NOMO-1 treated with DMSO at 0.1 percent for 48 hours (cell line): ENCODE data around the gene RHEBL1.
"Not testable (repeated sequence)": the region's sequence is repeated elsewhere in the genome, so short reads cannot be mapped to it uniquely, and the experiment has no call there.

Experiments
- DNase-seq: peaks from one replicate; lab custom pipeline; 2025; ENCODE audit not compliant: unreplicated experiment; lab: John Stamatoyannopoulos, UW

RHEBL1 gene

DNA sequence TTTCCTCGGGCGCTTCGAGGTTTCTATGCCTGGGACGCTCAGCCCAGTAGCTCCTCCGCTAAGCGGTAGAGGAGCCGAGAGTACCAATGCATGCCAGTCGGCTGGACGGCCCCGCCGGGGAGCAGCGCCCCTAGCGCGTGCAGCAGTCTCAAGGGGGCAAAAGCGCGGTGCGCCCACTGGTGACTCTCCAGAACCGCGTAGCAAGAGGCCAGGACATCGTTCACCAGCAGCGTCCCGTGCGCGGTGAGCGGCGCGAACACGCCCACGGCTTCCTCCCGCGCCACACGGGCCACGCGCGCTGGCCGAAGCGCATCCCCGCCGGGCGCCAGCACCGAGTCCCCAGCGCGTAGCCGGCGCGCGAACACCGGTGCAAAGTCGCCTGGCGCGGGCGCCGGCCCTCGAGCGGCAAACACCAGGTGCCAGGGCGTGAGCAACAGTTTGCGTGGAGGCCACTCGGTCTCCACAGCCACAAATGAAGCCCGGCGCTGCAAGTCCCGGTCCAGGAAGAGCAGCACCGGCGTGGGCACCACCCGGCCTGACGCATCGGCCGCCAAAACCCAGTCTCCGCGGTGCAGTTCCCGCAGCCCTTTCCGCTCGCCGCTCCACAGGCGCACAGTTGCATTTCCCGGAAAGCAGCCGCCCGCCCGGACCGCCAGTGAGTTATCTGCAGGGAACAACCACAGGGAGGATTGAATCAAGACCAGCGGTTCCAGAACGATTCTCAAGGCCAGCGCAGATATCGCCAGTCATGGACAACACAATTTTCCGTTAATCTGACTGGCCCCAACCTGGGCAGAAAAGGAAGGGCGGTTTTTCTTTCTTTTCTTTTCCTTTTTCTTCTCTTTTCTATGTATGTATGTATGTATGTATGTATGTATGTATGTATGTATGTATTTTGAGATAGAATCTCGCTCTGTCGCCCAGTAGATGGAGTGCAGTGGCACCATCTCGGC, 20.3 kb upstream of the RHEBL1 start:
- DNase-seq: no peak

- no peak for DNase-seq
Observed at GRCh38 chr12:49088932-49089330, 19.2 kb upstream of the RHEBL1 start.

DNA sequence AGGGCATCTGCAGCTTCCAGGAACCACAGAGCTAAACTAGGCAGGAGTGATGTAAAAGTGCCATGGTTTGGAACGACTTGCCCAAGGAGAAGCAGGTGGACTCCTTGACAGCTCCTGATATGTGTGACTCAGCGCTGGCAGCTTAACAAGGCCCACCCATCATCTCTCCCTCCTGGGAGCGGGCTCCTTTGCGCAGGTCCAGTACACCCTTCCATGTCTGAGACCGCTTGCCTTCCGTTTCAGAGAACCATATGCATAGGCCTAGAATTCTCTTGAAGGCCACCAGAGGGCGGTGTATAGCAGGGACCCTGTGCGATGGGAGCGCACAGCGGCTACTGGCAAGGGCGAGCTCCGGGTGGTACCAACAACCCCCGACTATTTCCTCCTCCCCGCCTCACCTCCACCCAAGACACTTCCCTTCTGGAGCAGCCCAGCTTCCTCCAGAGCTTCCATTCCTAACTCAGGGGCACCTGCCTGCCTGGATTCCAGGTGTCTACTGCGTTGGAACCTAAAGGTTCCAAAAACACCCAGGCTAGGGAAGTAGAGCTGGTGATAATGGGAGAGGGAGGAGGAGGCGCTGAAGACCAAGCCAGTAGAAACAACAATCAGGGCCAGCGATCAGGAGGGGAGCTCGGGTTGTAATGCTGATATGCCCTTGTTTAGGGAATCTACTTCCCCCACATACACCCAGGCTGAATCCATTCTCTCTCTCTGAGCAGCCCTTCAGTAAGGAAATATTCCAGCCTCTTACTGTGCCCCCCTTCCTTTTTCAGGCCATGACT, 18.6 kb upstream of the RHEBL1 start:
- DNase-seq: peak; percentile 76

DNA sequence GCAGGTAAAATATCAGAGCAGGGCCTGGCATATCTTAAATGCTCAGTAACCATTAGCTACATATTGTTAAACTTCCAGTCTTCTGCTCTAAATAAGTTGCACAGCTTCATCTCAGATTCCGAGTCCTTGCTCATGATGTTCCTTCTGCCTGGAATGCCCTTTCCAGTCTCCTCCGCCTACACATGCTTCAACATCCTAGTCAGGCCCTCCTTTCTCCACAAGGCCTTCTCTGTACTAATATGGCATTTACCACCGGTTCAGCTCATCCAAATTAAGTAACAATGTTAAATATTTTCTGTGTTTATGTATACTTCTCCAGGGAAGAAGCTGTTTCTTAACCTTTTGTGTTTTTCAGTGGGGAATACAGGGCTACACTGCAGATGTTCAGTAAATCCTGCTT, 16.3 kb upstream of the RHEBL1 start:
- no peak for DNase-seq

DNA sequence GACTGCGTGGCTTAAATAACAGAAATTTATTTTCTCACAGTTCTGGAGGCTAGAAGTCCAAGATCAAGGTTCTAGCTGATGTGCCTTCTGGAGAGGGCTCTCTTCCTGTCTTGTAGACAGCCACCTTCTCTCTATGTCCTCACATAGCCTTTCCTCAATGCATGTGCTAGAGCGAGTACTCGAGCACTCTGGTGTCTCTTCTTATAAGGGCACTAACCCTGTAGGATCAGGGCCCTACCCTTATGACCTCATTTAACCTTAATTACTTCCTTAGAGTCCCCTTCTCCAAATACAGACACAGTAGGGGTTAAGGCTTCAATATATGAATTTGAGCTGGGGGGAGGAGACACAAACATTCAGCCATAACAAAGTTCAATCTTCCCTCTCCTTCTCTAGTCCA, 14.7 kb upstream of the RHEBL1 start:
- DNase-seq: no peak

DNA sequence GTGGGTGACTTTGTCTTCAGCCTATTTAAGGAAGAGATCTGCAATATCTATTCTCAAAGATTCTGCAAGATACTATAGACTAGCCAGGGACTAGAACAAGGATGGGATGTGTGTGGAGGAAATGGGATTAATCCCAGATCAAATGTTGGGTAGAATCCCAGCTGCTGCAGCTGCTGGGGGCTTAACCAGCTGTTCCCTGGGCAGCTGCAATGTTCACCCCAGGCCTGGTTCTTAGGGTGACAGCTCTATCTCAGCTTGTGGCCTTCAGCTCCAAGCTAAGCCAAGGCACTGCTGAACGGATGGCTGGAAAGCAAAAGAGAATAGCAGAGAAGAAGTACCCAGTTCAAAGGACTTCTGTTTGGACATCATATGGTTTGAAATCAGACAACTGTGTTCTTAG, 10.0 kb upstream of the RHEBL1 start:
- no peak for DNase-seq

GRCh38 chr12:49070971-49071370, 1.2 kb upstream of the RHEBL1 start:
- no peak for DNase-seq

DNA sequence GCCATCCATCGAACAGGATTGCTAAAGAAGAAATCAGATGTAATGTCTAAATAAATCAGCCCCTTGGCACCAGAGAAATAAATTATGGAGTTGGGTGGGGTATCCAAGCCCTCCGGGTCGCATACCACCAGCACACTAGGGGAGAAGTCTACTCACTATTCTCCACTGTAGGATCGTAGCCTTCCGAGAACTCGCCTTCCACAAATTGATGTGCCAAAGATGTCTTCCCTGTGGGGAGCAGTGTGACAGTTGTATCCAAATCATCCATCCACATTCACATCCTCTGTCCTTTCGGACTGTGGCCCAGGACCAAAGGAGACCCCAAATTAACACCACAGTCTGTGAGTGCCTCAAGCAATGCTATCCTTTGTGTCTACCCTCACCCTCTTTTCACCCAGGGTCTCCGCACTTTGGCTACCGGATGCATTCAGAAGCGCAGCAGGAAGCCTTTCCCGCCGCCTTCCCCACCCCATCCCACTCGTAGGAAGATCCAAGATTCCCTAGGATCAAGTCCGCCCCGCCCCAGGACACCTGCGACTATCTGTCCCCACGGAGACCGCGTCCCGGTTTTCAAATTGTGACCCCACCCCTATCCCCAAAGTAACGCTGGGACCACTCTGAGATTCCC, 786 bp downstream of the RHEBL1 start:
- no peak for DNase-seq

GRCh38 chr12:49066120-49066519, 3.7 kb downstream of the RHEBL1 start:
- no peak for DNase-seq

- no peak for DNase-seq
Observed at GRCh38 chr12:49064767-49065152, 5.0 kb downstream of the RHEBL1 start.

DNA sequence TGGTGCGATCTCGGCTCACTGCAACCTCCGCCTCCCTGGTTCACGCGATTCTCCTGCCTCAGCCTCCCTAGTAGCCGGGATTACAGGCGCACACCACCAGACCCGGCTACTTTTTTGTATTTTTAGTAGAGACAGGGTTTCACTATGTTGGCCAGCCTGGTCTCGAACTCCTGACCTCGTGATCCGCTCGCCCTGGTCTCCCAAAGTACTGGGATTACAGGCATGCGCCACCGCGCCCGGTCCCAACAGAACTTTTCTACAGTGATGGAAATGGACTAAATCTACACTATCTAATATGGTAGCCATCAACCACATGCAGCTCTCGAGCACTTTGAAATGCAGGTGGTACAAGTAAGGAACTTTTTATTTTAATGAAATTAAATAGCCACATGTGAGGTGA, 7.9 kb downstream of the RHEBL1 start:
- DNase-seq: not testable (repeated sequence)

DNA sequence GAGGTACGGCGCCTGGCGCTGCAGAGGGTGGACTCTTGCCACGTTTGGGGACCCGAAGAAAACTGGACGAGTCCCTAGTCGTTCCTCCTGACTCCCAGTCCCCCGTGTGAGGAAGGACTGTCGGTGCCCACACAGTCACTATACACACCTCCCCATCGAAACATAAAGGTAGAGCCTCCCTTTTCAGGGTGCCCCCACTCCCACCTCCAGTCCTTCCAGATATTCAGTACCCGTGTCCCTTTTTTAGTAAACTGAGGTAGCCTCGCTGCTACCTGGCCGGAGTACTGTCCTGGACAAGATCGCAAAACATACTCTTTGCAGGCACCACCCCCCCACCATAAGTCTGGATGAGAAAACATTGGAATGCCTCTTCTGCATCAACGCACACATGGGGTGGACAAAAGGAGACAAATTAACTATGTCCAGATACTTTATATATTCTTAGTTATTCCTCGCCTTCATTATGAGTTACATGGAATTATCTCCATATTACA, 8.6 kb downstream of the RHEBL1 start:
- no peak for DNase-seq

GRCh38 chr12:49060237-49061156, 9.3 kb downstream of the RHEBL1 start, which contains the start of gene KMT2D:
KMT2D (minus strand) TSS chr12:49060794; CDS start chr12:49055324, 5,470 bp downstream.
- peak; percentile 90 for DNase-seq

- DNase-seq: peak; percentile 9
Observed at GRCh38 chr12:49059299-49060171, 10.2 kb downstream of the RHEBL1 start.

GRCh38 chr12:49059045-49059298, 10.8 kb downstream of the RHEBL1 start:
- no peak for DNase-seq

- no peak for DNase-seq
Observed at GRCh38 chr12:49058366-49059044, 11.3 kb downstream of the RHEBL1 start.

DNA sequence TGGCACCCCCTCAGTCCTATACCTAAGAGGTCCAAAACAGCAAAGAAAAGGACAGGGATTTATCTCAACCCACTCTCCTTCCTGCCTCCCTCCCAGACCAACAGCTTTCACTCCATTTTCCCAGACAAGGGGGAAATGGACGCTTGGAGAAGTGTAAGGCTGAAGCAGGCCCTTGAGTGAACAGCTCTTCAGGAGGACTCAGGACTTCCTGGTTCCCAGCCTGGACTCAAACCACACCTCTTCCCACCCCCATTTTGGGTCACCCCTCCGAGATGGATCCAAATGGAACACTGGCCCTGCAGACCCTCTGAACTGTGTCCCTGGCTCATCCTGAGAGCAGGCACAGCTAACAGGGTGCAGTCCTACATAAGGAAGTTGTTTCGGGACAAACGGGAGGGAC, 11.9 kb downstream of the RHEBL1 start:
- no peak for DNase-seq

DNA sequence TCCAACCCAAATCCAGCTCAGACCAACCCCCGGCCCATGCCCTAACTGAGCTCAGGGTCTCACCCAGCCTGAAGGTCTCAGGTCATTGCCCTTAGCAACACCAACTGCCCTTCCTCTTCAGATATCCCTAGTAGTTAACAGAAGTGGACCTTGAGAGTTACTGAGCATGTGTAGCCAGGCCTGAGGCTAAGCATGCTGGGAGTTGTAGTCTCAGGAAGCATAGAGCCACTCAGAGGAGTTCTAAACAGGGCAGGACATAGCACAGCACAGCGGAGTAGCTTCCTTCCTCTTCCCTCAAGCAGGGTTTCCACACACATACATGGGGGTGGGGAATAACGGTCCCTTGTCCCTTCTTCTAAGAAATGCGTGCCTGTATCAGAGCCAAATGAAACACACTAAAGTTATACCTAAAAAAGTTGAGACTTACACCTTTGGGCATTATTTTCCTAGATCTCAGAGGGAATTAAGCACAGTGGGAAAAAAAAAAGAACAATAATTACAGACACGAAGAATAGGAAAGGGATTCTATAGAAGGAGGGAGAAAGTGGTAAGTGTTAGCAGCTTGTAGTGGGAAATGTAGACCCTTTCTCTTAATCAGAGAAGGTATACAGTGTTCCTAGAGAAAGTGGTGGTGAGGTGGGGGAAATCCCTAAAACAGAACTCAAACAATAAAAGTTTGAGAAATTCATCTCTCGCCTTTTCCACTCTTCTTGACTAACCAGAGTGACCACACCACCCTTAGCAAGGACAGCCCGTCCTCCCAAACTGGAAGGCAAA, 13.6 kb downstream of the RHEBL1 start:
- peak; percentile 93 for DNase-seq
